Measurements from ENCODE around the gene HTR3A.
"Not testable (repeated sequence)": the region's sequence is repeated elsewhere in the genome, so short reads cannot be mapped to it uniquely, and the experiment has no call there.

The HTR3A gene

GRCh38 chr11:113932788-113933187 is 42.1 kb upstream of the HTR3A start:
- no peaks in the 10 kb centered on the region for H3K9me3 ChIP-seq (ENCODE audit: insufficient read depth, low read depth, low read length)
- no peaks in the 10 kb centered on the region for H3K36me3 ChIP-seq (ENCODE audit: insufficient read depth, low read length)
- no peaks in the 10 kb centered on the region for H4K20me1 ChIP-seq (ENCODE audit: insufficient read depth, low read length, poor library complexity, severe bottlenecking)
- no peak overlapping the region for H2AFZ ChIP-seq (ENCODE audit: low read length)
- no peak overlapping the region for H3K4me2 ChIP-seq (ENCODE audit: low read depth, low read length, poor library complexity, severe bottlenecking)
- H3K9me2 ChIP-seq (replicated peaks; ENCODE audit: low read depth, low read length) = no peaks in the 10 kb centered on the region
- H3K79me2 ChIP-seq (ENCODE audit: insufficient read depth, low read length) = no peaks in the 10 kb centered on the region
- H3F3A ChIP-seq (ENCODE audit: low read depth) = no peaks in the 10 kb centered on the region
- no peaks in the 10 kb centered on the region for H3K4me1 ChIP-seq (ENCODE audit: insufficient read depth, low read length, poor library complexity, severe bottlenecking)
- H3K9ac ChIP-seq (ENCODE audit: low read depth, low read length, poor library complexity, severe bottlenecking) = no peak overlapping the region
- no peak overlapping the region for H3K4me3 ChIP-seq (ENCODE audit: low read length, poor library complexity, severe bottlenecking)
- no peaks in the 10 kb centered on the region for H3K27me3 ChIP-seq (ENCODE audit: insufficient read depth, low read length, poor library complexity, severe bottlenecking)
- TF ChIP-seq CTCF (conservative IDR thresholded peaks at IDR 0.05; ENCODE audit: low read length) (no peak), EZH2phosphoT487 (IDR thresholded peaks at IDR 0.05; ENCODE audit: borderline replicate concordance) (no peak)

- H3F3A ChIP-seq (ENCODE audit: low read depth); H2AFZ ChIP-seq (ENCODE audit: low read length); H3K79me2 ChIP-seq (ENCODE audit: insufficient read depth, low read length); H3K9me3 ChIP-seq (ENCODE audit: insufficient read depth, low read depth, low read length); H3K9ac ChIP-seq (ENCODE audit: low read depth, low read length, poor library complexity, severe bottlenecking); H3K9me2 ChIP-seq (replicated peaks; ENCODE audit: low read depth, low read length); H3K4me1 ChIP-seq (ENCODE audit: insufficient read depth, low read length, poor library complexity, severe bottlenecking); H3K27me3 ChIP-seq (ENCODE audit: insufficient read depth, low read length, poor library complexity, severe bottlenecking); H3K4me3 ChIP-seq (ENCODE audit: low read length, poor library complexity, severe bottlenecking); H3K4me2 ChIP-seq (ENCODE audit: low read depth, low read length, poor library complexity, severe bottlenecking); H3K36me3 ChIP-seq (ENCODE audit: insufficient read depth, low read length); H4K20me1 ChIP-seq (ENCODE audit: insufficient read depth, low read length, poor library complexity, severe bottlenecking): not testable (repeated sequence)
Measured at GRCh38 chr11:113934193-113934592, 40.7 kb upstream of the HTR3A start.

- Histone ChIP-seq H3K9me3 (ENCODE audit: insufficient read depth, low read depth, low read length) (no peaks in the 10 kb centered on the region), H3K36me3 (ENCODE audit: insufficient read depth, low read length) (no peaks in the 10 kb centered on the region), H3K27me3 (ENCODE audit: insufficient read depth, low read length, poor library complexity, severe bottlenecking) (no peaks in the 10 kb centered on the region), H3F3A (ENCODE audit: low read depth) (no peaks in the 10 kb centered on the region), H3K9ac (ENCODE audit: low read depth, low read length, poor library complexity, severe bottlenecking) (no peak overlapping the region), H3K9me2 (replicated peaks; ENCODE audit: low read depth, low read length) (no peaks in the 10 kb centered on the region), H3K4me3 (ENCODE audit: low read length, poor library complexity, severe bottlenecking) (no peak overlapping the region), H3K4me2 (ENCODE audit: low read depth, low read length, poor library complexity, severe bottlenecking) (no peak overlapping the region), H4K20me1 (ENCODE audit: insufficient read depth, low read length, poor library complexity, severe bottlenecking) (no peaks in the 10 kb centered on the region), H2AFZ (ENCODE audit: low read length) (no peak overlapping the region), H3K4me1 (ENCODE audit: insufficient read depth, low read length, poor library complexity, severe bottlenecking) (no peaks in the 10 kb centered on the region), H3K79me2 (ENCODE audit: insufficient read depth, low read length) (no peaks in the 10 kb centered on the region)
- TF ChIP-seq EZH2phosphoT487 (IDR thresholded peaks at IDR 0.05; ENCODE audit: borderline replicate concordance) = no peak
- no peak for TF ChIP-seq CTCF (conservative IDR thresholded peaks at IDR 0.05; ENCODE audit: low read length)
Measured at GRCh38 chr11:113934761-113935160, 40.1 kb upstream of the HTR3A start.

GRCh38 chr11:113935858-113936257 is 39.0 kb upstream of the HTR3A start:
- Histone ChIP-seq H4K20me1 (ENCODE audit: insufficient read depth, low read length, poor library complexity, severe bottlenecking) (no peaks in the 10 kb centered on the region), H3K9me3 (ENCODE audit: insufficient read depth, low read depth, low read length) (no peaks in the 10 kb centered on the region), H3K9me2 (replicated peaks; ENCODE audit: low read depth, low read length) (no peaks in the 10 kb centered on the region)

More at GRCh38 chr11:113935858-113936257, 39.0 kb upstream of the HTR3A start:
- Histone ChIP-seq H2AFZ (ENCODE audit: low read length) (no peak overlapping the region), H3K27me3 (ENCODE audit: insufficient read depth, low read length, poor library complexity, severe bottlenecking) (no peaks in the 10 kb centered on the region), H3K4me1 (ENCODE audit: insufficient read depth, low read length, poor library complexity, severe bottlenecking) (no peaks in the 10 kb centered on the region), H3K36me3 (ENCODE audit: insufficient read depth, low read length) (no peaks in the 10 kb centered on the region), H3K4me2 (ENCODE audit: low read depth, low read length, poor library complexity, severe bottlenecking) (no peak overlapping the region), H3K4me3 (ENCODE audit: low read length, poor library complexity, severe bottlenecking) (no peak overlapping the region), H3K9ac (ENCODE audit: low read depth, low read length, poor library complexity, severe bottlenecking) (no peak overlapping the region), H3F3A (ENCODE audit: low read depth) (no peaks in the 10 kb centered on the region), H3K79me2 (ENCODE audit: insufficient read depth, low read length) (no peaks in the 10 kb centered on the region)
- TF ChIP-seq CTCF (conservative IDR thresholded peaks at IDR 0.05; ENCODE audit: low read length) (no peak), EZH2phosphoT487 (IDR thresholded peaks at IDR 0.05; ENCODE audit: borderline replicate concordance) (no peak)

All from Loucy (cell line).